HepG2 (cell line): ENCODE data around the gene ARL15. TPM values are rescaled to one million over a fixed set of nuclear protein-coding genes. Genes with fewer than 3 reads are reported as not detected.

ENCODE experiments used
- ATAC-seq: fragments of 200-7000 bp; cut with Tn5 transposase; 3 replicates; pipeline ENCODE4 v1.9.1; 2020; ENCODE audit warnings: mild to moderate bottlenecking, moderate library complexity
- BruUV-seq: library from RNA; stranded (reverse); fragments of 400-500 nt; replicated peaks from 2 replicates; lab custom pipeline; 2021; lab: Mats Ljungman, UMichigan
- CTCF ChIA-PET: fragments of 300-600 bp; formaldehyde crosslinking; extraction: SDS; loops from one replicate; lab custom pipeline; 2021; ENCODE audit warnings: low total read pairs, inconsistent platforms, low intra/inter-chr PET ratio; lab: Yijun Ruan, JAX
- POLR2A ChIA-PET: fragments of 350-600 bp; sonication (Branson Sonifier 250); formaldehyde crosslinking; loops from one replicate; lab custom pipeline; 2020; ENCODE audit warnings: antibody characterized with exemption, inconsistent platforms; lab: Yijun Ruan, JAX
- DNase-seq: peaks from one replicate; pipeline ENCODE4 v3.0.0-alpha.2; 2015; ENCODE audit warnings: low spot score
- FAIRE-seq: peaks from 3 replicates; lab custom pipeline; 2011; peaks lifted over from hg19 to GRCh38; lab: Jason Lieb, UNC
- H2AFZ ChIP-seq: one replicate; pipeline ENCODE4 v1.6.1; 2011; ENCODE audit warnings: low read length, inconsistent platforms
- H3K27ac ChIP-seq: fragments of 300-600 bp; 3 replicates; pipeline ENCODE4 v1.8.0; 2011; ENCODE audit warnings: mixed run types, mild to moderate bottlenecking, mixed read lengths, low read length, inconsistent platforms; ENCODE audit not compliant: insufficient read depth; ENCODE audit errors: extremely low read length
- H3K27me3 ChIP-seq, 2 experiments: fragments of 200-600 bp in 1 of 2; 2 replicates in 1 of 2; 3 replicates in 1 of 2; pipeline versions ENCODE4 v1.6.0 to v1.8.0; 2011; ENCODE audit warnings: low read length in 2 of 2, mild to moderate bottlenecking in 2 of 2, moderate library complexity in 2 of 2, inconsistent platforms in 1 of 2; ENCODE audit not compliant: insufficient read depth in 2 of 2, control insufficient read depth in 1 of 2
- H3K36me3 ChIP-seq, 2 experiments: fragments of 200-600 bp in 1 of 2; replicated peaks in 1 of 2; 2 replicates in 1 of 2; 3 replicates in 1 of 2; pipeline versions ENCODE4 v1.5.1 to v1.8.0; 2011; ENCODE audit warnings: low read length in 2 of 2, inconsistent platforms in 1 of 2; ENCODE audit not compliant: insufficient read depth in 2 of 2, control insufficient read depth in 1 of 2
- H3K4me1 ChIP-seq: 2 replicates; pipeline ENCODE4 v1.5.1; 2012; ENCODE audit warnings: low read length, inconsistent platforms; ENCODE audit not compliant: insufficient read depth
- H3K4me2 ChIP-seq: 2 replicates; pipeline ENCODE4 v1.6.0; 2011; ENCODE audit warnings: low read depth, low read length, inconsistent platforms
- H3K4me3 ChIP-seq, 3 experiments: fragments of 200-600 bp in 1 of 3; sonication (generic), shearing (Covaris generic) in 1 of 3; replicated peaks in 1 of 3; 2 replicates each; pipeline ENCODE4 v1.5.1; 2011 to 2016; ENCODE audit warnings: low read length in 3 of 3, inconsistent platforms in 2 of 3, low read depth in 2 of 3, mild to moderate bottlenecking in 2 of 3, control low read depth in 1 of 3, mixed read lengths in 1 of 3; ENCODE audit not compliant: insufficient read depth in 1 of 3
- H3K79me2 ChIP-seq: one replicate; pipeline ENCODE4 v1.6.1; 2011; ENCODE audit warnings: low read length, inconsistent platforms; ENCODE audit not compliant: insufficient read depth
- H3K9ac ChIP-seq: 2 replicates; pipeline ENCODE4 v1.6.0; 2011; ENCODE audit warnings: mild to moderate bottlenecking, low read depth, low read length, inconsistent platforms; ENCODE audit not compliant: insufficient read depth
- H3K9me3 ChIP-seq: 2 replicates; pipeline ENCODE4 v1.5.1; 2012; ENCODE audit warnings: mild to moderate bottlenecking, low read length
- H4K20me1 ChIP-seq: 2 replicates; pipeline ENCODE4 v1.6.0; 2011; ENCODE audit warnings: inconsistent platforms, mild to moderate bottlenecking, low read length, moderate library complexity; ENCODE audit not compliant: insufficient read depth
- BCL3 ChIP-seq: sonication (generic); formaldehyde crosslinking; IDR thresholded peaks from 2 replicates; pipeline ENCODE4 v1.5.1; 2020; ENCODE audit warnings: mild to moderate bottlenecking, missing genetic modification reagents, moderate library complexity
- CBX1 ChIP-seq: IDR thresholded peaks from one replicate; pipeline ENCODE4 v1.6.1; 2016; ENCODE audit warnings: antibody characterized with exemption, low read depth
- DRAP1 ChIP-seq: IDR thresholded peaks from 2 replicates; pipeline ENCODE4 v1.6.1; 2016; ENCODE audit warnings: missing genetic modification reagents, missing compliant biosample characterization
- MAFF ChIP-seq: IDR thresholded peaks from 2 replicates; pipeline ENCODE4 v1.6.1; 2011; ENCODE audit warnings: low read depth, low read length, improper control_type of control experiment
- MAFK ChIP-seq, 2 experiments: IDR thresholded peaks in 1 of 2; conservative IDR thresholded peaks in 1 of 2; 2 replicates each; pipeline ENCODE4 v1.6.1; 2011; ENCODE audit warnings: improper control_type of control experiment in 2 of 2, low read length in 2 of 2
- MIER3 ChIP-seq: IDR thresholded peaks from 2 replicates; pipeline ENCODE4 v1.6.1; 2016; ENCODE audit warnings: missing compliant biosample characterization, borderline replicate concordance
- RARG ChIP-seq: sonication (generic); formaldehyde crosslinking; IDR thresholded peaks from 2 replicates; pipeline ENCODE4 v1.4.0; 2020; ENCODE audit warnings: low read depth, mild to moderate bottlenecking, missing genetic modification reagents
- TMF1 ChIP-seq: sonication (generic); formaldehyde crosslinking; IDR thresholded peaks from 2 replicates; pipeline ENCODE4 v1.8.1; 2022; ENCODE audit warnings: low read depth, missing genetic modification reagents
- ZFP41 ChIP-seq: sonication (generic); formaldehyde crosslinking; IDR thresholded peaks from 2 replicates; pipeline ENCODE4 v1.4.0; 2020; ENCODE audit warnings: mild to moderate bottlenecking, missing genetic modification reagents, borderline replicate concordance
- ZNF232 ChIP-seq: sonication (generic); formaldehyde crosslinking; IDR thresholded peaks from 2 replicates; pipeline ENCODE4 v1.4.0; 2020; ENCODE audit warnings: missing genetic modification reagents, borderline replicate concordance
- ZNF512B ChIP-seq: sonication (generic); formaldehyde crosslinking; IDR thresholded peaks from 2 replicates; pipeline ENCODE4 v1.5.1; 2020; ENCODE audit warnings: missing genetic modification reagents, mild to moderate bottlenecking, borderline replicate concordance
- ZNF790 ChIP-seq: sonication (generic); formaldehyde crosslinking; IDR thresholded peaks from 2 replicates; pipeline ENCODE4 v1.8.0; 2022; ENCODE audit warnings: missing genetic modification reagents, mild to moderate bottlenecking, borderline replicate concordance
- ZSCAN22 ChIP-seq: sonication (generic); formaldehyde crosslinking; IDR thresholded peaks from 2 replicates; pipeline ENCODE4 v1.4.0; 2020; ENCODE audit warnings: mild to moderate bottlenecking, missing genetic modification reagents
- WGBS: methylation state at CpG from one replicate; pipeline ENCODE4 v1.1.6; 2017; ENCODE audit warnings: low lambda C conversion rate; 5-methylcytosine and 5-hydroxymethylcytosine counted together
- in situ Hi-C: cut with HindIII; loops from 2 replicates; pipeline ENCODE4 v1.10.0; 2017; ENCODE audit warnings: low pct_unique_long_range_greater_than_20kb; ENCODE audit not compliant: extremely low pct_ligation_motif_present
- intact Hi-C: fragments of 100-400 bp; cut with micrococcal nuclease; formaldehyde crosslinking; loops from one replicate; pipeline ENCODE4 v1.10.0; 2022; ENCODE audit not compliant: unreplicated experiment
- polyA plus RNA-seq, 8 experiments: library from polyadenylated mRNA; depleted of rRNA in 3 of 8; stranded (reverse) in 7 of 8; unstranded in 1 of 8; fragments of >200 nt; fragmentation: Illumina TruSeq in 4 of 8; extraction: Trizol in 4 of 8; gene quantifications; 2 replicates each; pipeline versions ENCODE4 v1.2.1 to v1.2.3, GENCODE V29; 2011 to 2016; ENCODE audit warnings: low read depth in 4 of 8, missing spikeins in 1 of 8, mixed read lengths in 1 of 8; ENCODE audit not compliant: insufficient read depth in 1 of 8
- total RNA-seq, 5 experiments: library from RNA; depleted of rRNA; stranded (reverse); fragments of >200 nt; fragmentation: Illumina TruSeq; extraction: Trizol; gene quantifications; 2 replicates each; pipeline ENCODE4 v1.2.3, GENCODE V29; 2016; ENCODE audit warnings: low read depth in 1 of 5

ARL15 gene
- total and polyA plus RNA-seq, 2 of the 13 experiments (the other 11 are each of a cell fraction or from before 2014, with no cell fraction given), result 2.5 to 7.7 TPM

- no TSS peak for BruUV-seq
- H3K27ac ChIP-seq, result no peak overlapping the region
- no peak overlapping the region for H2AFZ ChIP-seq
- intact Hi-C loops, result no loop called here
- ChIA-PET CTCF (no interaction called here), POLR2A (no interaction called here)
- no peaks in the 10 kb centered on the region for H3K4me1 ChIP-seq
- no peak overlapping the region for H3K9ac ChIP-seq
- no peaks in the 10 kb centered on the region for H3K9me3 ChIP-seq
- H3K27me3 ChIP-seq, result no peaks in the 10 kb centered on the region
- H3K36me3 ChIP-seq, result no peaks in the 10 kb centered on the region
- H3K79me2 ChIP-seq, result no peaks in the 10 kb centered on the region
- no peak overlapping the region for H3K4me3 ChIP-seq
- FAIRE-seq (no peak), DNase-seq (no peak), ATAC-seq (no peak)
- WGBS, result 78% methylated on average over 3 of the region's 3 CpGs
- no peak overlapping the region for H3K4me2 ChIP-seq
- peak; percentile 87 to 96 for TF ChIP-seq MAFK (conservative IDR thresholded peaks at IDR 0.05 in 1 of 2, IDR thresholded peaks at IDR 0.05 in 1 of 2; ENCODE audit: low read length in 2 of 2)
- TF ChIP-seq RARG (CRISPR knock-in tag), result no peak
- TF ChIP-seq MIER3 (CRISPR knock-in tag), result no peak
- TF ChIP-seq MAFF, result peak; percentile 93
- in situ Hi-C loops, result no loop called here
- no peaks in the 10 kb centered on the region for H4K20me1 ChIP-seq
These were observed 279.4 kb downstream of the ARL15 start for GRCh38 chr5:54030981-54031380.

GRCh38 chr5:54024466-54024865 lies 285.9 kb downstream of the ARL15 start:
- Histone ChIP-seq H3K4me3 (no peak overlapping the region), H3K9me3 (no peaks in the 10 kb centered on the region), H3K4me2 (no peak overlapping the region), H4K20me1 (no peaks in the 10 kb centered on the region), H3K27ac (no peak overlapping the region), H3K4me1 (no peaks in the 10 kb centered on the region), H3K27me3 (no peaks in the 10 kb centered on the region), H2AFZ (no peak overlapping the region), H3K9ac (no peak overlapping the region), H3K36me3 (no peaks in the 10 kb centered on the region), H3K79me2 (no peaks in the 10 kb centered on the region)
- ChIA-PET POLR2A (no interaction called here), CTCF (no interaction called here)
- in situ Hi-C loops, result no loop called here
- FAIRE-seq, result no peak
- WGBS, result 87% methylated on average over 1 of the region's 1 CpG
- no peak for ATAC-seq
- no TSS peak for BruUV-seq
- no peak for DNase-seq
- intact Hi-C loops, result no loop called here
- TF ChIP-seq CBX1, result no peak
- no peak for TF ChIP-seq TMF1 (CRISPR knock-in tag)
- no peak for TF ChIP-seq ZFP41 (CRISPR knock-in tag)
- no peak for TF ChIP-seq ZNF232 (CRISPR knock-in tag)
- TF ChIP-seq ZNF790, result no peak
- TF ChIP-seq BCL3 (CRISPR knock-in tag), result no peak
- TF ChIP-seq ZSCAN22 (CRISPR knock-in tag), result no peak
- no peak for TF ChIP-seq DRAP1 (CRISPR knock-in tag)
- TF ChIP-seq ZNF512B (CRISPR knock-in tag), result no peak
